ENCODE results near the gene MTFMT. TPM values are rescaled to one million over a fixed set of nuclear protein-coding genes. Genes with fewer than 3 reads are reported as not detected.

MTFMT gene
- total and polyA plus RNA-seq, 2 of the 13 experiments (the other 11 are each of a cell fraction or from before 2014, with no cell fraction given) = 9.9 to 23.2 TPM

DNA sequence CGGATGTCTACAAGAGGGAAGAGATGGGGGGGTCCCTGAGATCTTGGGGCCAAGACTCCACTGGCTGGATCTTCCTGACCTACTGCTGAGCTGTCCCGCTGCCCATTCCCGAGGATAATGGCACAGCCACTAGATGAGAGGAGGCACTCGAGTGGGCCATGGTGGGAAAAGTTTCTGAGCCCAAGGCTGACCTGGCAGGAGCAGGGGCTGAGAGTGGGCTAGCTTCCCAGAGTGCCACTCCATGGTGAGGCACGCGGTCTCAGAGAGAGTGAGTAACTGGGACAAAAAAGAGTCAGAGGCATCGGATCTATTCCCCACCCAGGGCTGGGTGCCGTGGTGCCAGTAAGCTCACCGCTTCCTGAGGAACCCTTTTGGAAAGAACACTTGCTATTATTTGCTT is 26.7 kb upstream of the MTFMT start:
- H2AFZ ChIP-seq (ENCODE audit: low read length) = no peak overlapping the region
- FAIRE-seq (no peak), DNase-seq (ENCODE audit: low spot score) (no peak), ATAC-seq (no peak)
- CTCF ChIA-PET (ENCODE audit: low intra/inter-chr PET ratio, low total read pairs) = interaction anchor here (3.4 to 5.0 kb wide), 2 partner anchors 30 to 45 kb away, joined by 29 to 54 read pairs; no protein-coding TSS in a partner anchor
- intact Hi-C loops (cut with micrococcal nuclease; ENCODE audit: unreplicated experiment) = loop anchor here (10.0 kb wide), 1 partner anchor 239 kb away; the partner anchor contains the start of gene RNU5A-1
- H3K4me1 ChIP-seq (ENCODE audit: insufficient read depth, low read length) = peaks cover 78% of the 10 kb centered on the region
- no peak overlapping the region for H3K27ac ChIP-seq (ENCODE audit: extremely low read length, insufficient read depth, low read length)
- TF ChIP-seq ZBTB21 (CRISPR knock-in tag; IDR thresholded peaks at IDR 0.05) (no peak), KDM5B (CRISPR knock-in tag; IDR thresholded peaks at IDR 0.05; ENCODE audit: borderline replicate concordance) (no peak), YEATS2 (CRISPR knock-in tag; IDR thresholded peaks at IDR 0.05; ENCODE audit: borderline replicate concordance) (no peak), SP5 (CRISPR knock-in tag; IDR thresholded peaks at IDR 0.05; ENCODE audit: borderline replicate concordance, low read depth) (no peak), EZH2 (conservative IDR thresholded peaks at IDR 0.05; ENCODE audit: low read depth, low read length) (no peak)
- no peaks in the 10 kb centered on the region for H3K79me2 ChIP-seq (ENCODE audit: insufficient read depth, low read length)
- in situ Hi-C loops (cut with HindIII; ENCODE audit: extremely low pct_ligation_motif_present, low pct_unique_long_range_greater_than_20kb) = no loop called here
- H4K20me1 ChIP-seq (ENCODE audit: insufficient read depth, low read length) = no peaks in the 10 kb centered on the region
- H3K9me3 ChIP-seq (ENCODE audit: low read length) = no peaks in the 10 kb centered on the region
- POLR2A ChIA-PET = interaction anchor here (0.7 to 4.5 kb wide), 9 partner anchors 11 to 249 kb away, joined by 3 to 27 read pairs (median 6); partner anchors contain the start of genes CLPX, RNU5B-1 and SLC51B
- no peak overlapping the region for H3K4me2 ChIP-seq (ENCODE audit: low read depth, low read length)
- BruUV-seq (replicated peaks) = no TSS peak
- H3K36me3 ChIP-seq (replicated peaks in 1 of 2; ENCODE audit: control insufficient read depth in 1 of 2, insufficient read depth in 2 of 2, low read length in 2 of 2) = no peaks in the 10 kb centered on the region
- no peaks in the 10 kb centered on the region for H3K27me3 ChIP-seq (ENCODE audit: control insufficient read depth in 1 of 2, insufficient read depth in 2 of 2, low read length in 2 of 2)
- no peak overlapping the region for H3K4me3 ChIP-seq (replicated peaks in 1 of 3; ENCODE audit: insufficient read depth in 1 of 3, low read depth in 2 of 3, low read length in 3 of 3)
- no peak overlapping the region for H3K9ac ChIP-seq (ENCODE audit: insufficient read depth, low read depth, low read length)
- WGBS (ENCODE audit: low lambda C conversion rate) = 92% methylated on average over 9 of the region's 9 CpGs

DNA sequence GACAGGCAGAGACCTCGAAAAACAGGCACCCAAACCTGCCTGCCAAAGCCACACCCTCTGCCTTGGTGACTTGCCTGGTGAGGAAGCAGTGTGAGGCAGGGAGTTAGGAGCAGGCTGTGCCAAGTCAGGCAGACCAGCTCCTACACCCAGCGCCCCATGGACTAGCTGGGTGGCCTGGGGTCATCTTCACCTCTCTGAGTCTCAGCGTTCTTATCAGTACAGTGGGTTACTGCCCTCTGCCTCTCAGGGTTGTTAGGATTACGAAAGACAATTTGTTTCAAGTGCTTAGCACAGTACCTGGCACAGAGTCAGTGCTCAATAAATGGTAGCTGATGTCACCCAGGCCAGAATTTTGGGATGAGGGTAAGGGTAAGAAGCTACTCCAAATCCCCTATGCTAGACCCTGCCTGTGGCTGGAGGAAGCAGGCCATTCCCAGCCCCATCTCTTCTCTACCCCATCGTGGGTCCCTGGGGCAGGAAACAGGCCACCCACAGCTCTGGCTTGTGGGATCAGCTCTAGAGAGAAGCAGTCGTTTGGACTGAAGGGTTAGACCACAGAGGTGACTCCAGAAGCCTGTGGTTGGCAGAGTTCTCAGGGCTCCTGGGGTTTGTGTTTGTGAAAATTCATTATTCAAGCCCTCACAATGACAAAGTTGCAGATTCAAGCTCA is 25.9 kb upstream of the MTFMT start:
- intact Hi-C loops (cut with micrococcal nuclease; ENCODE audit: unreplicated experiment) (loop anchor here (2.0 to 10.0 kb wide), 2 partner anchors 27 to 239 kb away; partner anchors contain the start of gene RNU5A-1), in situ Hi-C loops (cut with HindIII; ENCODE audit: extremely low pct_ligation_motif_present, low pct_unique_long_range_greater_than_20kb) (no loop called here)
- Histone ChIP-seq H3K4me3 (replicated peaks in 1 of 3; ENCODE audit: insufficient read depth in 1 of 3, low read depth in 2 of 3, low read length in 3 of 3) (no peak overlapping the region), H3K27ac (ENCODE audit: extremely low read length, insufficient read depth, low read length) (no peak overlapping the region), H3K9ac (ENCODE audit: insufficient read depth, low read depth, low read length) (no peak overlapping the region), H3K36me3 (replicated peaks in 1 of 2; ENCODE audit: control insufficient read depth in 1 of 2, insufficient read depth in 2 of 2, low read length in 2 of 2) (no peaks in the 10 kb centered on the region), H4K20me1 (ENCODE audit: insufficient read depth, low read length) (no peaks in the 10 kb centered on the region), H3K79me2 (ENCODE audit: insufficient read depth, low read length) (no peaks in the 10 kb centered on the region), H3K4me1 (ENCODE audit: insufficient read depth, low read length) (peaks cover 74% of the 10 kb centered on the region), H2AFZ (ENCODE audit: low read length) (no peak overlapping the region), H3K4me2 (ENCODE audit: low read depth, low read length) (no peak overlapping the region), H3K27me3 (ENCODE audit: control insufficient read depth in 1 of 2, insufficient read depth in 2 of 2, low read length in 2 of 2) (no peaks in the 10 kb centered on the region), H3K9me3 (ENCODE audit: low read length) (no peaks in the 10 kb centered on the region)
- POLR2A ChIA-PET = interaction anchor here (0.9 to 4.5 kb wide), 8 partner anchors 10 to 249 kb away, joined by 3 to 27 read pairs (median 6); partner anchors contain the start of genes CLPX, RNU5B-1 and SLC51B
- ATAC-seq (peak; percentile 5; the same call in 1 of the 3 replicates), DNase-seq (ENCODE audit: low spot score) (no peak), FAIRE-seq (no peak)
- no TSS peak for BruUV-seq (replicated peaks)
- 39% methylated on average over 5 of the region's 6 CpGs for WGBS (ENCODE audit: low lambda C conversion rate)
- CTCF ChIA-PET (ENCODE audit: low intra/inter-chr PET ratio, low total read pairs) = interaction anchor here (1.5 to 5.0 kb wide), 4 partner anchors 21 to 46 kb away, joined by 5 to 54 read pairs (median 32); no protein-coding TSS in a partner anchor
- peak; percentile 17; the same call in 1 of the 2 replicates for TF ChIP-seq CTCF (CRISPR knock-in tag; IDR thresholded peaks at IDR 0.05)
- TF ChIP-seq ZNF660 (CRISPR knock-in tag; IDR thresholded peaks at IDR 0.05; ENCODE audit: borderline replicate concordance, low read depth) = no peak
- TF ChIP-seq, protein P1, sequence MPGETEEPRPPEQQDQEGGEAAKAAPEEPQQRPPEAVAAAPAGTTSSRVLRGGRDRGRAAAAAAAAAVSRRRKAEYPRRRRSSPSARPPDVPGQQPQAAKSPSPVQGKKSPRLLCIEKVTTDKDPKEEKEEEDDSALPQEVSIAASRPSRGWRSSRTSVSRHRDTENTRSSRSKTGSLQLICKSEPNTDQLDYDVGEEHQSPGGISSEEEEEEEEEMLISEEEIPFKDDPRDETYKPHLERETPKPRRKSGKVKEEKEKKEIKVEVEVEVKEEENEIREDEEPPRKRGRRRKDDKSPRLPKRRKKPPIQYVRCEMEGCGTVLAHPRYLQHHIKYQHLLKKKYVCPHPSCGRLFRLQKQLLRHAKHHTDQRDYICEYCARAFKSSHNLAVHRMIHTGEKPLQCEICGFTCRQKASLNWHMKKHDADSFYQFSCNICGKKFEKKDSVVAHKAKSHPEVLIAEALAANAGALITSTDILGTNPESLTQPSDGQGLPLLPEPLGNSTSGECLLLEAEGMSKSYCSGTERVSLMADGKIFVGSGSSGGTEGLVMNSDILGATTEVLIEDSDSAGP (CRISPR knock-in tag; IDR thresholded peaks at IDR 0.05; ENCODE audit: borderline replicate concordance) = no peak
- TF ChIP-seq HNF4A (CRISPR knock-in tag; IDR thresholded peaks at IDR 0.05) = peak; percentile 24; the same call in 1 of the 2 replicates
- TF ChIP-seq ZNF761 (CRISPR knock-in tag; conservative IDR thresholded peaks at IDR 0.05) = 0 out of 2 replicates have a peak, but pooled peaks have one; percentile 1
- TF ChIP-seq HMG20A (CRISPR knock-in tag; IDR thresholded peaks at IDR 0.05; ENCODE audit: borderline replicate concordance) = no peak
- TF ChIP-seq HOXA5 (CRISPR knock-in tag; IDR thresholded peaks at IDR 0.05) = no peak
- peak; percentile 99 for TF ChIP-seq ZSCAN21 (CRISPR knock-in tag; IDR thresholded peaks at IDR 0.05; ENCODE audit: borderline replicate concordance)
